Measurements from ENCODE around the gene XAGE5. TPM values are rescaled to one million over a fixed set of nuclear protein-coding genes. Genes with fewer than 3 reads are reported as not detected.

XAGE5 gene
- total RNA-seq, 2 experiments from 2014 or later, result not detected

GRCh38 chrX:52819788-52820187 lies 8.7 kb downstream of the XAGE5 start:
- H3K27ac Mint-ChIP-seq, result no peak overlapping the region
- H3K4me1 ChIP-seq (ENCODE audit: insufficient read depth, low read length), result no peaks in the 10 kb centered on the region
- no peaks in the 10 kb centered on the region for H3K36me3 ChIP-seq (ENCODE audit: insufficient read depth, low read length)
- ChIA-PET POLR2A (no interaction called here), CTCF (no interaction called here)
- no peaks in the 10 kb centered on the region for H3K27me3 ChIP-seq (ENCODE audit: control insufficient read depth in 1 of 2, insufficient read depth in 2 of 2, low read length in 2 of 2)
- no peak overlapping the region for H3K4me3 ChIP-seq (ENCODE audit: low read length)
- ATAC-seq (ENCODE audit: poor library complexity), result no peak
- no peaks in the 10 kb centered on the region for H3K9me3 ChIP-seq (ENCODE audit: control insufficient read depth in 1 of 2, insufficient read depth in 1 of 2, low read length in 2 of 2)
- TF ChIP-seq CTCF (IDR thresholded peaks at IDR 0.05), result no peak
- no peaks in the 10 kb centered on the region for H3K9me3 Mint-ChIP-seq
- no peak overlapping the region for H3K4me3 Mint-ChIP-seq
- intact Hi-C loops (cut with DNase I, micrococcal nuclease), result no loop called here
- H3K36me3 Mint-ChIP-seq (ENCODE audit: low read depth), result no peaks in the 10 kb centered on the region
- no peaks in the 10 kb centered on the region for H3K27me3 Mint-ChIP-seq
- no peaks in the 10 kb centered on the region for H3K4me1 Mint-ChIP-seq (ENCODE audit: low read depth)
- DNase-seq, result no peak
- no peak overlapping the region for H3K27ac ChIP-seq (ENCODE audit: low read depth in 1 of 2, low read length in 2 of 2)

- no peaks in the 10 kb centered on the region for H3K4me1 ChIP-seq (ENCODE audit: insufficient read depth, low read length)
- H3K9me3 ChIP-seq (ENCODE audit: control insufficient read depth in 1 of 2, insufficient read depth in 1 of 2, low read length in 2 of 2), result no peaks in the 10 kb centered on the region
- H3K27ac Mint-ChIP-seq, result no peak overlapping the region
- intact Hi-C loops (cut with DNase I, micrococcal nuclease), result no loop called here
- no peaks in the 10 kb centered on the region for H3K9me3 Mint-ChIP-seq
- no peaks in the 10 kb centered on the region for H3K27me3 Mint-ChIP-seq
- ATAC-seq (ENCODE audit: poor library complexity) (no peak), DNase-seq (no peak)
- ChIA-PET CTCF (no interaction called here), POLR2A (no interaction called here)
- no peaks in the 10 kb centered on the region for H3K36me3 ChIP-seq (ENCODE audit: insufficient read depth, low read length)
- no peaks in the 10 kb centered on the region for H3K36me3 Mint-ChIP-seq (ENCODE audit: low read depth)
- H3K27me3 ChIP-seq (ENCODE audit: control insufficient read depth in 1 of 2, insufficient read depth in 2 of 2, low read length in 2 of 2), result no peaks in the 10 kb centered on the region
- no peak overlapping the region for H3K27ac ChIP-seq (ENCODE audit: low read depth in 1 of 2, low read length in 2 of 2)
- no peaks in the 10 kb centered on the region for H3K4me1 Mint-ChIP-seq (ENCODE audit: low read depth)
- H3K4me3 ChIP-seq (ENCODE audit: low read length), result no peak overlapping the region
- no peak for TF ChIP-seq CTCF (IDR thresholded peaks at IDR 0.05)
- no peak overlapping the region for H3K4me3 Mint-ChIP-seq
Observed at GRCh38 chrX:52821079-52821760, 10.1 kb downstream of the XAGE5 start.

GRCh38 chrX:52824608-52825007 lies 13.5 kb downstream of the XAGE5 start:
- H3K4me3 ChIP-seq (ENCODE audit: low read length), result no peak overlapping the region
- no peaks in the 10 kb centered on the region for H3K36me3 ChIP-seq (ENCODE audit: insufficient read depth, low read length)
- ChIA-PET POLR2A (no interaction called here), CTCF (no interaction called here)
- Mint-ChIP-seq H3K4me3 (no peak overlapping the region), H3K27me3 (no peaks in the 10 kb centered on the region), H3K4me1 (ENCODE audit: low read depth) (no peaks in the 10 kb centered on the region), H3K36me3 (ENCODE audit: low read depth) (no peaks in the 10 kb centered on the region), H3K27ac (no peak overlapping the region), H3K9me3 (no peaks in the 10 kb centered on the region)
- DNase-seq (no peak), ATAC-seq (ENCODE audit: poor library complexity) (no peak)
- intact Hi-C loops (cut with DNase I, micrococcal nuclease), result no loop called here
- H3K27ac ChIP-seq (ENCODE audit: low read depth in 1 of 2, low read length in 2 of 2), result no peak overlapping the region
- H3K4me1 ChIP-seq (ENCODE audit: insufficient read depth, low read length), result no peaks in the 10 kb centered on the region
- no peaks in the 10 kb centered on the region for H3K9me3 ChIP-seq (ENCODE audit: control insufficient read depth in 1 of 2, insufficient read depth in 1 of 2, low read length in 2 of 2)
- no peaks in the 10 kb centered on the region for H3K27me3 ChIP-seq (ENCODE audit: control insufficient read depth in 1 of 2, insufficient read depth in 2 of 2, low read length in 2 of 2)
- TF ChIP-seq CTCF (IDR thresholded peaks at IDR 0.05), result no peak
